Endothelial cell of umbilical vein (primary cell): ENCODE measurements around the gene C20orf202.

ENCODE experiments used
- CTCF ChIP-seq, 2 donors: IDR thresholded peaks; 1 replicate in 1 of 2; 2 replicates in 1 of 2; pipeline ENCODE4 v1.5.1; 2011; ENCODE audit warnings: low read length in 2 of 2, mild to moderate bottlenecking in 2 of 2, moderate library complexity in 2 of 2, control low read depth in 1 of 2, inconsistent platforms in 1 of 2, low read depth in 1 of 2; ENCODE audit not compliant: insufficient read depth in 1 of 2; ENCODE audit errors: extremely low read depth in 1 of 2
- POLR2A ChIP-seq: IDR thresholded peaks from 2 replicates; pipeline ENCODE4 v1.6.1; 2012; ENCODE audit warnings: low read depth, mild to moderate bottlenecking, control low read depth, low read length
- POLR2AphosphoS5 ChIP-seq: IDR thresholded peaks from 2 replicates; pipeline ENCODE4 v1.6.1; 2012; ENCODE audit warnings: low read depth, mild to moderate bottlenecking, control low read depth, low read length, moderate library complexity; ENCODE audit not compliant: insufficient read depth

- no peak for TF ChIP-seq CTCF (IDR thresholded peaks at IDR 0.05; ENCODE audit: extremely low read depth in 1 of 2, insufficient read depth in 1 of 2, low read depth in 1 of 2, low read length in 2 of 2)
- TF ChIP-seq POLR2A: no peak
- TF ChIP-seq POLR2AphosphoS5: no peak
Measured at GRCh38 chr20:1178103-1178502, 25.2 kb upstream of the C20orf202 start.
